ENCODE results near the gene SGCG. TPM values are rescaled to one million over a fixed set of nuclear protein-coding genes. Genes with fewer than 3 reads are reported as not detected.

Gene SGCG
- total RNA-seq (2021) = 0.31 TPM in 1 of 2 replicates, not detected in the other
- long read RNA-seq = 0 reads

GRCh38 chr13:23180711-23181110 is at the start of gene SGCG:
Gene SGCG, plus strand, starts transcription at chr13:23180979. Its CDS starts 22,716 bp downstream, at chr13:23203695.
- H2BK20ac ChIP-seq (ENCODE audit: low read depth, low read length, poor library complexity, severe bottlenecking) = no peak within 1 kb of the TSS
- H3K27me3 ChIP-seq (ENCODE audit: insufficient read depth, low read length) = no peaks in the 10 kb centered on the region
- Mint-ChIP-seq H3K27me3 (ENCODE audit: low read depth) (no peaks in the 10 kb centered on the region), H3K4me3 (no peak within 1 kb of the TSS), H3K4me1 (peaks cover 3 to 6% of the 10 kb centered on the region in 2 experiments), H3K36me3 (ENCODE audit: insufficient read depth in 1 of 3, low read depth in 3 of 3) (no peaks in the 10 kb centered on the region; a peak in 1 of 7 replicates), H3K9me3 (no peaks in the 10 kb centered on the region; a peak in 1 of 5 replicates), H3K27ac (no peak within 1 kb of the TSS)
- H3K4me1 ChIP-seq (ENCODE audit: insufficient read depth, low read length) = no peaks in the 10 kb centered on the region
- no peak within 1 kb of the TSS for H2BK15ac ChIP-seq (ENCODE audit: low read depth, low read length)
- H2AK5ac ChIP-seq (ENCODE audit: insufficient read length, low read length) = no peak within 1 kb of the TSS
- no peaks in the 10 kb centered on the region for H3K79me2 ChIP-seq (ENCODE audit: insufficient read depth, low read length)
- H3T11ph ChIP-seq (ENCODE audit: low read length) = no peak within 1 kb of the TSS
- H3K9me3 ChIP-seq (ENCODE audit: control insufficient read depth, low read depth, low read length) = no peaks in the 10 kb centered on the region
- H4K91ac ChIP-seq (ENCODE audit: insufficient read length, low read depth, low read length) = no peak within 1 kb of the TSS
- no peaks in the 10 kb centered on the region for H4K20me1 ChIP-seq (ENCODE audit: control insufficient read depth, insufficient read depth, insufficient read length)
- H2AFZ ChIP-seq (ENCODE audit: low read length) = no peak within 1 kb of the TSS
- H4K5ac ChIP-seq (ENCODE audit: insufficient read length, low read depth, low read length) = no peak within 1 kb of the TSS
- H3K4me2 ChIP-seq (ENCODE audit: insufficient read depth, insufficient read length, low read length) = no peak within 1 kb of the TSS
- H3K56ac ChIP-seq (ENCODE audit: insufficient read length, low read depth, low read length) = no peak within 1 kb of the TSS
- H3K4ac ChIP-seq (ENCODE audit: low read depth, low read length) = no peak within 1 kb of the TSS
- H2BK5ac ChIP-seq (ENCODE audit: insufficient read length, low read length) = no peak within 1 kb of the TSS
- no peak within 1 kb of the TSS for H3K9ac ChIP-seq (ENCODE audit: extremely low read depth, insufficient read length, low read length)
- H3K27ac ChIP-seq (ENCODE audit: insufficient read length, low read depth, low read length) = no peak within 1 kb of the TSS
- no peaks in the 10 kb centered on the region for H3K79me1 ChIP-seq (ENCODE audit: insufficient read depth, low read depth, low read length, poor library complexity, severe bottlenecking)
- H3K23ac ChIP-seq (ENCODE audit: insufficient read length, low read depth, low read length) = no peak within 1 kb of the TSS
- H4K8ac ChIP-seq (replicated peaks; ENCODE audit: insufficient read length, low read depth, low read length) = no peak within 1 kb of the TSS
- no peaks in the 10 kb centered on the region for H3K23me2 ChIP-seq (ENCODE audit: insufficient read length, low read depth, low read length, poor library complexity, severe bottlenecking)
- no peak within 1 kb of the TSS for H2BK120ac ChIP-seq (ENCODE audit: low read depth, low read length, poor library complexity, severe bottlenecking)
- DNase-seq = no peak
- TF ChIP-seq, protein P1, sequence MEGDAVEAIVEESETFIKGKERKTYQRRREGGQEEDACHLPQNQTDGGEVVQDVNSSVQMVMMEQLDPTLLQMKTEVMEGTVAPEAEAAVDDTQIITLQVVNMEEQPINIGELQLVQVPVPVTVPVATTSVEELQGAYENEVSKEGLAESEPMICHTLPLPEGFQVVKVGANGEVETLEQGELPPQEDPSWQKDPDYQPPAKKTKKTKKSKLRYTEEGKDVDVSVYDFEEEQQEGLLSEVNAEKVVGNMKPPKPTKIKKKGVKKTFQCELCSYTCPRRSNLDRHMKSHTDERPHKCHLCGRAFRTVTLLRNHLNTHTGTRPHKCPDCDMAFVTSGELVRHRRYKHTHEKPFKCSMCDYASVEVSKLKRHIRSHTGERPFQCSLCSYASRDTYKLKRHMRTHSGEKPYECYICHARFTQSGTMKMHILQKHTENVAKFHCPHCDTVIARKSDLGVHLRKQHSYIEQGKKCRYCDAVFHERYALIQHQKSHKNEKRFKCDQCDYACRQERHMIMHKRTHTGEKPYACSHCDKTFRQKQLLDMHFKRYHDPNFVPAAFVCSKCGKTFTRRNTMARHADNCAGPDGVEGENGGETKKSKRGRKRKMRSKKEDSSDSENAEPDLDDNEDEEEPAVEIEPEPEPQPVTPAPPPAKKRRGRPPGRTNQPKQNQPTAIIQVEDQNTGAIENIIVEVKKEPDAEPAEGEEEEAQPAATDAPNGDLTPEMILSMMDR (conservative IDR thresholded peaks at IDR 0.05) = no peak
- WGBS (ENCODE audit: extremely low coverage, insufficient read length, low lambda C conversion rate) = no CpG with 5 or more reads among the region's 6 CpGs
- H3K18ac ChIP-seq (ENCODE audit: insufficient read length, low read depth, low read length) = no peak within 1 kb of the TSS
- no peak within 1 kb of the TSS for H2BK12ac ChIP-seq (ENCODE audit: insufficient read length, low read depth, low read length)
- H3K14ac ChIP-seq (ENCODE audit: insufficient read depth, low read length) = no peak within 1 kb of the TSS

Data from H9 (cell line).